Measurements from ENCODE around the gene WNT2B.

DNA sequence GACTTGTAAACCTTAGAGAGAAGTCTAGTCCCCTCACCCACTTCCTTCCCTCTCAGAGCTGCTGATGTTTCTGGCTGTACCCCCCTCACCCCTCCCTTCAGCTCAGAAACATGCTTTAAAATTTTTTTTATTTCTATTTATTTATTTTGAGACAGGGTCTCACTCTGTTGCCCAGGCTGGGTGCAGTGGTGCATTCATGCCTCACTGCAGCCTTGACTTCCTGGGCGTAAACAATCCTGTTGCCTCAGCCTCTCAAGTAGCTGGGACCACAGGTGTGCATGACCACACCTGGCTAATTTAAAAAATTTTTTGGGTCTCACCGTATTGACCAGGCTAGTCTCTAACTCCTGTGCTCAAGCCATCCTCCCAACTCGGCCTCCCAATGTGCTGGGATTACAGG, 2.9 kb upstream of the WNT2B start:
- TF ChIP-seq, protein P1, sequence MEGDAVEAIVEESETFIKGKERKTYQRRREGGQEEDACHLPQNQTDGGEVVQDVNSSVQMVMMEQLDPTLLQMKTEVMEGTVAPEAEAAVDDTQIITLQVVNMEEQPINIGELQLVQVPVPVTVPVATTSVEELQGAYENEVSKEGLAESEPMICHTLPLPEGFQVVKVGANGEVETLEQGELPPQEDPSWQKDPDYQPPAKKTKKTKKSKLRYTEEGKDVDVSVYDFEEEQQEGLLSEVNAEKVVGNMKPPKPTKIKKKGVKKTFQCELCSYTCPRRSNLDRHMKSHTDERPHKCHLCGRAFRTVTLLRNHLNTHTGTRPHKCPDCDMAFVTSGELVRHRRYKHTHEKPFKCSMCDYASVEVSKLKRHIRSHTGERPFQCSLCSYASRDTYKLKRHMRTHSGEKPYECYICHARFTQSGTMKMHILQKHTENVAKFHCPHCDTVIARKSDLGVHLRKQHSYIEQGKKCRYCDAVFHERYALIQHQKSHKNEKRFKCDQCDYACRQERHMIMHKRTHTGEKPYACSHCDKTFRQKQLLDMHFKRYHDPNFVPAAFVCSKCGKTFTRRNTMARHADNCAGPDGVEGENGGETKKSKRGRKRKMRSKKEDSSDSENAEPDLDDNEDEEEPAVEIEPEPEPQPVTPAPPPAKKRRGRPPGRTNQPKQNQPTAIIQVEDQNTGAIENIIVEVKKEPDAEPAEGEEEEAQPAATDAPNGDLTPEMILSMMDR (IDR thresholded peaks at IDR 0.05; ENCODE audit: insufficient read depth, low read length): no peak
- TF ChIP-seq POLR2AphosphoS5 (IDR thresholded peaks at IDR 0.05; ENCODE audit: low read depth) (no peak), SPI1 (IDR thresholded peaks at IDR 0.05; ENCODE audit: borderline replicate concordance, low read depth) (no peak)
- TF ChIP-seq, protein P2, sequence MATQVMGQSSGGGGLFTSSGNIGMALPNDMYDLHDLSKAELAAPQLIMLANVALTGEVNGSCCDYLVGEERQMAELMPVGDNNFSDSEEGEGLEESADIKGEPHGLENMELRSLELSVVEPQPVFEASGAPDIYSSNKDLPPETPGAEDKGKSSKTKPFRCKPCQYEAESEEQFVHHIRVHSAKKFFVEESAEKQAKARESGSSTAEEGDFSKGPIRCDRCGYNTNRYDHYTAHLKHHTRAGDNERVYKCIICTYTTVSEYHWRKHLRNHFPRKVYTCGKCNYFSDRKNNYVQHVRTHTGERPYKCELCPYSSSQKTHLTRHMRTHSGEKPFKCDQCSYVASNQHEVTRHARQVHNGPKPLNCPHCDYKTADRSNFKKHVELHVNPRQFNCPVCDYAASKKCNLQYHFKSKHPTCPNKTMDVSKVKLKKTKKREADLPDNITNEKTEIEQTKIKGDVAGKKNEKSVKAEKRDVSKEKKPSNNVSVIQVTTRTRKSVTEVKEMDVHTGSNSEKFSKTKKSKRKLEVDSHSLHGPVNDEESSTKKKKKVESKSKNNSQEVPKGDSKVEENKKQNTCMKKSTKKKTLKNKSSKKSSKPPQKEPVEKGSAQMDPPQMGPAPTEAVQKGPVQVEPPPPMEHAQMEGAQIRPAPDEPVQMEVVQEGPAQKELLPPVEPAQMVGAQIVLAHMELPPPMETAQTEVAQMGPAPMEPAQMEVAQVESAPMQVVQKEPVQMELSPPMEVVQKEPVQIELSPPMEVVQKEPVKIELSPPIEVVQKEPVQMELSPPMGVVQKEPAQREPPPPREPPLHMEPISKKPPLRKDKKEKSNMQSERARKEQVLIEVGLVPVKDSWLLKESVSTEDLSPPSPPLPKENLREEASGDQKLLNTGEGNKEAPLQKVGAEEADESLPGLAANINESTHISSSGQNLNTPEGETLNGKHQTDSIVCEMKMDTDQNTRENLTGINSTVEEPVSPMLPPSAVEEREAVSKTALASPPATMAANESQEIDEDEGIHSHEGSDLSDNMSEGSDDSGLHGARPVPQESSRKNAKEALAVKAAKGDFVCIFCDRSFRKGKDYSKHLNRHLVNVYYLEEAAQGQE (IDR thresholded peaks at IDR 0.05; ENCODE audit: insufficient replicate concordance, low read depth): no peak
